HUES48 (cell line): ENCODE results near the gene MYG1.
"Not testable (repeated sequence)": the region's sequence is repeated elsewhere in the genome, so short reads cannot be mapped to it uniquely, and the experiment has no call there.

Experiments
- H3K27ac ChIP-seq: one replicate; pipeline ENCODE4 v1.7.0; 2013; ENCODE audit warnings: low read depth, low read length, inconsistent platforms
- H3K27me3 ChIP-seq: 2 replicates; pipeline ENCODE4 v1.6.1; 2013; ENCODE audit warnings: mild to moderate bottlenecking, low read length; ENCODE audit not compliant: control insufficient read depth, insufficient read depth
- H3K36me3 ChIP-seq: 2 replicates; pipeline ENCODE4 v1.6.1; 2013; ENCODE audit warnings: low read length; ENCODE audit not compliant: control insufficient read depth, insufficient read depth
- H3K4me1 ChIP-seq: 2 replicates; pipeline ENCODE4 v1.6.1; 2013; ENCODE audit warnings: mild to moderate bottlenecking, low read length; ENCODE audit not compliant: control insufficient read depth, insufficient read depth
- H3K4me3 ChIP-seq: 2 replicates; pipeline ENCODE4 v1.5.1; 2013; ENCODE audit warnings: mild to moderate bottlenecking, low read depth, low read length
- H3K9ac ChIP-seq: 2 replicates; pipeline ENCODE4 v1.6.1; 2013; ENCODE audit warnings: mild to moderate bottlenecking, low read depth, low read length, moderate library complexity
- H3K9me3 ChIP-seq: 2 replicates; pipeline ENCODE4 v1.6.1; 2013; ENCODE audit warnings: low read length; ENCODE audit not compliant: control insufficient read depth, insufficient read depth

Gene MYG1

GRCh38 chr12:53330671-53331070 lies 31.2 kb downstream of the MYG1 start:
- Histone ChIP-seq H3K27ac (no peak overlapping the region), H3K27me3 (peaks cover 37% of the 10 kb centered on the region), H3K36me3 (no peaks in the 10 kb centered on the region), H3K9me3 (no peaks in the 10 kb centered on the region), H3K4me1 (peaks cover 8% of the 10 kb centered on the region; the same call in 1 of the 2 replicates), H3K9ac (no peak overlapping the region), H3K4me3 (no peak overlapping the region)

GRCh38 chr12:53332339-53332738 lies 32.8 kb downstream of the MYG1 start:
- not testable (repeated sequence) for H3K4me1 ChIP-seq, H3K9ac ChIP-seq, H3K4me3 ChIP-seq, H3K27ac ChIP-seq, H3K9me3 ChIP-seq, H3K36me3 ChIP-seq
- H3K27me3 ChIP-seq = peaks cover 32% of the 10 kb centered on the region

GRCh38 chr12:53332744-53333143 lies 33.2 kb downstream of the MYG1 start:
- no peak overlapping the region for H3K9ac ChIP-seq
- H3K27me3 ChIP-seq = peaks cover 32% of the 10 kb centered on the region
- H3K36me3 ChIP-seq = no peaks in the 10 kb centered on the region
- no peak overlapping the region for H3K4me3 ChIP-seq
- H3K4me1 ChIP-seq = peaks cover 12% of the 10 kb centered on the region; the same call in 1 of the 2 replicates
- H3K27ac ChIP-seq = no peak overlapping the region
- no peaks in the 10 kb centered on the region for H3K9me3 ChIP-seq

DNA sequence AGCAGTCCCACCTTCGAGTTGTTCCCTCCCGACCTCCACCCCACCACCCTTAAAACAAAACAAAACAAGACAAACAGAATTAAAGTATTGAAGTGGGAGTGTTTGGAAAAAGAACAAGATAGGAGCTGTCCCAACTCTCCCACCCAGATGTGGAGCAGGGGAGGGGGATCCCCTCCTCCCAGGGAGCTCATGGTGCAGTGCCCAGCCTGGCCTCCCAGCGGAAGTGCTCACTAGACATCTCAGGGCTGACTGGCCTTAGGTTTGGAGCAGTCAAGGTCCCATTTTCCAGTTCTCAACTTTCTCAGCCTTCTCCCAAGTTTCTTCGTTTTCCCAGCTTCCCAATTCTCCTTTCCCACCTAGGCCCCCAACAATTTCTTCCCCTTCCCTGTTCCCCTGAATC lies 33.8 kb downstream of the MYG1 start:
- Histone ChIP-seq H3K9me3 (no peaks in the 10 kb centered on the region), H3K36me3 (no peaks in the 10 kb centered on the region), H3K4me3 (no peak overlapping the region), H3K9ac (no peak overlapping the region), H3K4me1 (peaks cover 15% of the 10 kb centered on the region; the same call in 1 of the 2 replicates), H3K27me3 (peaks cover 26% of the 10 kb centered on the region), H3K27ac (no peak overlapping the region)

DNA sequence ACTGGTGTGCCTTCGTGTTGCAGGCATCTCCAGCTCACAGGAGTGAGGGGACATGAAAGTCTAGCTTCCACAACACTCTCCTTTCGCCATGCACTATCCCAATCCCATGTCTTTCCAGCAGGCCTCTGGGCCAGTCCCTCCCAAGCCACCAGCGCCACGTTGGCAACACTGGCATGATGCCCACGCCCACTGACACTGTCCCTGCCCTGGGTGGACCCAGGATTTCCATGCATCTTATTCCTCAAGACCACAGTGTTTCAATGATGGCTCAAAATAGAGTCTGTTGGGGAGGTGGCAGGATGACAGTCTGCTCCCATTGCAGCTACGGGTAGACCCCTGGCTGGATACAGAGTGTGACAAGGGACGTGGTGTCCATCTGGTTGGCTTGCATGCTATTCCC lies 34.4 kb downstream of the MYG1 start:
- H3K27ac ChIP-seq = no peak overlapping the region
- no peak overlapping the region for H3K4me3 ChIP-seq
- H3K4me1 ChIP-seq = peaks cover 18% of the 10 kb centered on the region; the same call in 1 of the 2 replicates
- H3K9me3 ChIP-seq = no peaks in the 10 kb centered on the region
- H3K9ac ChIP-seq = no peak overlapping the region
- no peaks in the 10 kb centered on the region for H3K36me3 ChIP-seq
- H3K27me3 ChIP-seq = peaks cover 21% of the 10 kb centered on the region

GRCh38 chr12:53334822-53335221 lies 35.3 kb downstream of the MYG1 start:
- Histone ChIP-seq H3K4me3 (no peak overlapping the region), H3K4me1 (peaks cover 18% of the 10 kb centered on the region; the same call in 1 of the 2 replicates), H3K27ac (no peak overlapping the region), H3K36me3 (no peaks in the 10 kb centered on the region), H3K9me3 (no peaks in the 10 kb centered on the region), H3K9ac (no peak overlapping the region), H3K27me3 (peaks cover 16% of the 10 kb centered on the region)

GRCh38 chr12:53336181-53336681 lies 36.7 kb downstream of the MYG1 start, which contains the start of gene SP7:
Gene SP7 (minus strand): TSS chr12:53336354. CDS start chr12:53335646, 708 bp downstream.
- no peaks in the 10 kb centered on the region for H3K36me3 ChIP-seq
- no peaks in the 10 kb centered on the region for H3K9me3 ChIP-seq
- H3K27ac ChIP-seq = no peak within 1 kb of the TSS
- H3K9ac ChIP-seq = no peak within 1 kb of the TSS
- H3K27me3 ChIP-seq = peaks cover 24% of the 10 kb centered on the region
- H3K4me3 ChIP-seq = no peak within 1 kb of the TSS
- H3K4me1 ChIP-seq = peaks cover 18% of the 10 kb centered on the region; the same call in 1 of the 2 replicates

- Histone ChIP-seq H3K27ac (no peak overlapping the region), H3K27me3 (peaks cover 25% of the 10 kb centered on the region), H3K36me3 (no peaks in the 10 kb centered on the region), H3K9me3 (no peaks in the 10 kb centered on the region), H3K9ac (no peak overlapping the region), H3K4me3 (no peak overlapping the region), H3K4me1 (peaks cover 18% of the 10 kb centered on the region; the same call in 1 of the 2 replicates)
Observed at GRCh38 chr12:53338017-53338416, 38.5 kb downstream of the MYG1 start.

DNA sequence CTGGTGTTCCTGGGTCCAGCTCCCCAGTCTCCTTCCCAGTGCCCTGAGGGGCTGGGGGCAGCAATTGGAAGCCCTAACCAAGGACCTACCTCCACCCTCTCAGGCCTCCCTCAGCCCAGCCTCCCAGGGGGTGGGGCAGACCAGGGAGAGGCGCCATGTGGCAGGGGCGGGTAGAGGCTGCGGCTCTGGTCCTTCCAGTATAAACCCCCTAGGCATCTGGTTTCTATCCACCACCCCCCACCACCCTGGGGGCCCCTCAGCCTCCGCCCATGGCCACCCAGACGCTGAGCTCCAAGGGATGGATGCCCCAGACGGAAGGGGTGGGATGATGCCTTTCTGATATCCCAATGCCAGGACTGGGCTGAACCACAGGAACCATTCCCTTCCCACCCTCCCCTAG lies 39.4 kb downstream of the MYG1 start:
- no peak overlapping the region for H3K27ac ChIP-seq
- H3K36me3 ChIP-seq = no peaks in the 10 kb centered on the region
- H3K27me3 ChIP-seq = peaks cover 33% of the 10 kb centered on the region
- no peak overlapping the region for H3K4me3 ChIP-seq
- no peaks in the 10 kb centered on the region for H3K9me3 ChIP-seq
- no peak overlapping the region for H3K9ac ChIP-seq
- peaks cover 18% of the 10 kb centered on the region; the same call in 1 of the 2 replicates for H3K4me1 ChIP-seq

DNA sequence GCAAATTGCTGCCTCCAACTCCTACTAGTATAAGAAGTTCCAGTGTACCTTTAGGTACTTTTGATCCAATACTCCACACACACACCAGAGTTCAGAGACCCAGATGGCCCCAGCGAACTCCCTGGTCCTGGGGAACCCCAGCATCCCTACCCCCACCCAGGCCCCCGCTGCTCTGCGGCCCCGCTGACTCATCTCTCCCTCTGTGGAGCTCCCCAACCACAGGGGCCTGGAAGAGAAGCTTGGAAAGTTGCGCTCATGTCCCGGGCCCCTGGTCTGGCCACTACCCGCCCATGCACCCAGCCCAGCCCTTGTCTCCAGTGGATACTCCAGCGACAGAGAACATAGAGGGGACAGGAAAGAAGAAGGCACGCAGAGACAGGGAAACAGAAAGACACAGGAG lies 40.9 kb downstream of the MYG1 start:
- peaks cover 18% of the 10 kb centered on the region for H3K4me1 ChIP-seq
- H3K27ac ChIP-seq = no peak overlapping the region
- H3K27me3 ChIP-seq = peaks cover 39% of the 10 kb centered on the region
- no peaks in the 10 kb centered on the region for H3K36me3 ChIP-seq
- H3K9ac ChIP-seq = no peak overlapping the region
- H3K4me3 ChIP-seq = no peak overlapping the region
- H3K9me3 ChIP-seq = no peaks in the 10 kb centered on the region

DNA sequence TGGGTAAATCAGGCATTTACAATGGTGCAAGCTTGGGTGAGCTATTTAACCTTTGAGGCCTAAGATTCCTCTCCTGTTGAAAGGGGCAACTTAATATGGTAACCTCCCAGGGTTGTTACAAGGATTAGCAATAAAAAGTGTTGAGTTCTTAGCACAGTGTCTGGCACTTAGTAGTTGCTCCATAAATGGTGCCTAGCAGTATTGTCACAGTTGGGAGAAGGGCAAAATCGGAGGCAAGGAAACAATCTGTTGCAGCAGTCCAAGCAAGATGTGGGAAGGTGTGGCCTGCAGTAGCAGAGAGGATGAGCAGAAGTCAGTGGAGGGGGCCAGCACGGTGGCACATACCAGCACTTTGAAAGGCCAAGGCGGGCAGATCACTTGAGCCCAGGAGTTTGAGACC lies 44.0 kb downstream of the MYG1 start:
- no peak overlapping the region for H3K27ac ChIP-seq
- peaks cover 32% of the 10 kb centered on the region for H3K27me3 ChIP-seq
- peaks cover 7% of the 10 kb centered on the region for H3K4me1 ChIP-seq
- no peaks in the 10 kb centered on the region for H3K9me3 ChIP-seq
- no peak overlapping the region for H3K9ac ChIP-seq
- H3K4me3 ChIP-seq = no peak overlapping the region
- H3K36me3 ChIP-seq = no peaks in the 10 kb centered on the region
